Peyer's patch (tissue), 4 donors: ENCODE results near the gene OIT3. TPM values are rescaled to one million over a fixed set of nuclear protein-coding genes. Genes with fewer than 3 reads are reported as not detected.

ENCODE experiments used
- DNase-seq, 3 donors: peaks; one replicate each; pipeline ENCODE4 v3.0.0-alpha.2; 2017 to 2019
- H3K27ac ChIP-seq, 4 donors: fragments of 200-600 bp; sonication (generic); one replicate each; pipeline ENCODE4 v1.5.1; 2016 to 2019
- H3K27me3 ChIP-seq, 2 donors: fragments of 200-600 bp; sonication (generic); one replicate each; pipeline ENCODE4 v1.5.1; 2019
- H3K36me3 ChIP-seq, 3 donors: fragments of 200-600 bp; sonication (generic); one replicate each; pipeline ENCODE4 v1.5.1; 2016 to 2019
- H3K4me1 ChIP-seq, 4 donors: fragments of 200-600 bp; sonication (generic); one replicate each; pipeline ENCODE4 v1.5.1; 2016 to 2019
- H3K4me3 ChIP-seq, 4 donors: fragments of 200-600 bp; sonication (generic); 1 replicate in 3 of 4; 2 replicates in 1 of 4; pipeline ENCODE4 v1.5.1; 2016 to 2019; ENCODE audit warnings: mild to moderate bottlenecking in 1 of 4
- H3K9me3 ChIP-seq, 4 donors: fragments of 200-600 bp; sonication (generic); one replicate each; pipeline ENCODE4 v1.5.1; 2016 to 2019; ENCODE audit warnings: mild to moderate bottlenecking in 1 of 4
- POLR2A ChIP-seq, 2 donors: fragments of 450-650 bp; IDR thresholded peaks; one replicate each; pipeline ENCODE4 v1.5.1; 2017; ENCODE audit warnings: antibody characterized with exemption in 2 of 2, mild to moderate bottlenecking in 2 of 2, moderate library complexity in 2 of 2
- total RNA-seq, 4 donors: library from RNA; depleted of rRNA; stranded (reverse); fragments of >200 nt; gene quantifications; one replicate each; pipeline ENCODE4 v1.1.0, GENCODE V29; 2016
- TF ChIP-seq, protein P1 (sequence below), 6 experiments: fragments of 450-650 bp in 4 of 6; fragments of 200-600 bp in 2 of 6; sonication (generic) in 1 of 6; IDR thresholded peaks; one replicate each; pipeline ENCODE4 v1.5.1; 2017 to 2019; ENCODE audit warnings: antibody characterized with exemption in 6 of 6, mild to moderate bottlenecking in 3 of 6, moderate library complexity in 1 of 6

OIT3 gene
- total RNA-seq, 4 donors from 2014 or later: 0.40 to 0.76 TPM; not detected in 2

DNA sequence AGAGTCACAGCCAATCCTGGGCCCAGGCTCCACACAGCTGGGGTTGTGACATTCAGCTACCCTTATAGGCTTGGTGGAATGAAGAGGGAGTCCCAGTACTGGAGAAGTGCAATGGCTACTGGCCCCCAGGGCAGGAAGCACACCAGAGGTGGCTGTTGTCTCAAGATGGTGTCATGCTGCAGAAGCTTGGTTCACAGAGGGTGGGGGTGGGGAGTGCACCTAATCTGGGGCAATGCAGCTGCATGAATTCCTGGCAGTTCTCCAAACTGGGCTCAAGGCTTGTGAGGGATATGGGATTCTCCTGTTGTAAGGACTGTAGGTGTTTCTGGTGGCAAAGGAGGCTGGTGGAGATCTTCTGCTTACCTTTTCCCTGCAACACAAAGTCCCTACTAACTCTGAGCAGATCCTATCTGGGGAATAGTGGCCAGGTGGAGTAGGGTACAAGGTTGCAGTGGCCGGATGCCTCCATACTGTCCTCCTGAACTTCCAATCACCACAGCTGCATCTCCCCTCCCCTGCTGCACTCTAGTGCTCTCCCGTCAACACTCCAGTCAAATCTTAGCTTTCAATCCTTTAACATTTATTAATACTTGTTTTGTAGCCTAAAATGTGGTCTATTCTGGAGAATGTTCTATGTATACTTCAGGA lies 88.5 kb downstream of the OIT3 start:
- H3K27ac ChIP-seq: no peak overlapping the region
- DNase-seq: no peak
- no peaks in the 10 kb centered on the region for H3K27me3 ChIP-seq
- TF ChIP-seq POLR2A (IDR thresholded peaks at IDR 0.05): no peak
- TF ChIP-seq, protein P1, sequence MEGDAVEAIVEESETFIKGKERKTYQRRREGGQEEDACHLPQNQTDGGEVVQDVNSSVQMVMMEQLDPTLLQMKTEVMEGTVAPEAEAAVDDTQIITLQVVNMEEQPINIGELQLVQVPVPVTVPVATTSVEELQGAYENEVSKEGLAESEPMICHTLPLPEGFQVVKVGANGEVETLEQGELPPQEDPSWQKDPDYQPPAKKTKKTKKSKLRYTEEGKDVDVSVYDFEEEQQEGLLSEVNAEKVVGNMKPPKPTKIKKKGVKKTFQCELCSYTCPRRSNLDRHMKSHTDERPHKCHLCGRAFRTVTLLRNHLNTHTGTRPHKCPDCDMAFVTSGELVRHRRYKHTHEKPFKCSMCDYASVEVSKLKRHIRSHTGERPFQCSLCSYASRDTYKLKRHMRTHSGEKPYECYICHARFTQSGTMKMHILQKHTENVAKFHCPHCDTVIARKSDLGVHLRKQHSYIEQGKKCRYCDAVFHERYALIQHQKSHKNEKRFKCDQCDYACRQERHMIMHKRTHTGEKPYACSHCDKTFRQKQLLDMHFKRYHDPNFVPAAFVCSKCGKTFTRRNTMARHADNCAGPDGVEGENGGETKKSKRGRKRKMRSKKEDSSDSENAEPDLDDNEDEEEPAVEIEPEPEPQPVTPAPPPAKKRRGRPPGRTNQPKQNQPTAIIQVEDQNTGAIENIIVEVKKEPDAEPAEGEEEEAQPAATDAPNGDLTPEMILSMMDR (IDR thresholded peaks at IDR 0.05): no peak
- no peak overlapping the region for H3K4me3 ChIP-seq
- peaks cover 0 to 14% (median 3%) of the 10 kb centered on the region in 4 donors for H3K9me3 ChIP-seq
- no peaks in the 10 kb centered on the region for H3K36me3 ChIP-seq
- H3K4me1 ChIP-seq: no peaks in the 10 kb centered on the region

Other genes with a start within 250 kb of the OIT3 start
- gene MCU, start 201.6 kb upstream of the OIT3 start, total RNA-seq: 10 to 100 TPM; 44.6 to 65.8 (median 52.9) TPM
- 10 to 100 TPM in 3 of 4 donors, 1 to 10 TPM in 1; 6.6 to 94.6 (median 68.1) TPM for gene PLA2G12B, start 61.1 kb downstream of the OIT3 start, total RNA-seq
- gene P4HA1, start 203.1 kb downstream of the OIT3 start, total RNA-seq: 10 to 100 TPM; 13.9 to 19.0 (median 15.2) TPM
- 1 to 10 TPM; 1.9 to 4.0 (median 2.6) TPM for gene NUDT13, start 216.7 kb downstream of the OIT3 start, total RNA-seq